Body of pancreas (tissue), 4 donors: ENCODE results near the gene AZIN2. TPM values are rescaled to one million over a fixed set of nuclear protein-coding genes. Genes with fewer than 3 reads are reported as not detected.

Source experiments
- ATAC-seq: fragments of 150-250 bp; one replicate; pipeline ENCODE4 v1.9.1; 2016
- DNase-seq, 4 donors: peaks; one replicate each; pipeline ENCODE4 v3.0.0-alpha.2; 2019
- H3K27ac ChIP-seq, 4 donors: fragments of 200-600 bp; sonication (generic); 1 replicate in 3 of 4; 2 replicates in 1 of 4; pipeline versions ENCODE4 v1.5.1 to v1.6.1; 2016 to 2019; ENCODE audit warnings: mild to moderate bottlenecking in 1 of 4, mixed read lengths in 1 of 4, moderate library complexity in 1 of 4
- H3K27me3 ChIP-seq, 2 donors: fragments of 200-600 bp; sonication (generic); one replicate each; pipeline ENCODE4 v1.6.0; 2016; ENCODE audit warnings: mild to moderate bottlenecking in 1 of 2
- H3K36me3 ChIP-seq, 2 donors: fragments of 200-600 bp; sonication (generic); replicated peaks in 1 of 2; 2 replicates each; pipeline ENCODE4 v1.5.1; 2016; ENCODE audit warnings: low read depth in 2 of 2; ENCODE audit not compliant: insufficient read depth in 1 of 2
- H3K4me1 ChIP-seq: fragments of 200-600 bp; sonication (generic); one replicate; pipeline ENCODE4 v1.6.0; 2016
- H3K4me3 ChIP-seq, 2 donors: fragments of 200-600 bp; sonication (generic); 1 replicate in 1 of 2; 2 replicates in 1 of 2; pipeline ENCODE4 v1.5.1; 2016 to 2019
- H3K9me3 ChIP-seq, 3 donors: fragments of 200-600 bp; sonication (generic); 1 replicate in 2 of 3; 2 replicates in 1 of 3; pipeline ENCODE4 v1.5.1; 2016
- POLR2A ChIP-seq, 3 donors: fragments of 450-650 bp; IDR thresholded peaks; one replicate each; pipeline ENCODE4 v1.6.1; 2016; ENCODE audit warnings: antibody characterized with exemption in 3 of 3, mild to moderate bottlenecking in 2 of 3
- WGBS, 2 donors: methylation state at CpG; one replicate each; pipeline ENCODE4 v1.1.5; 2017; 5-methylcytosine and 5-hydroxymethylcytosine counted together
- intact Hi-C: fragments of 100-400 bp; cut with DNase I; formaldehyde crosslinking; loops from one replicate; pipeline ENCODE4 v1.15.1; 2023
- total RNA-seq, 2 donors: library from RNA; depleted of rRNA; stranded (reverse); fragments of >200 nt; gene quantifications; one replicate each; pipeline ENCODE4 v1.1.0, GENCODE V29; 2016
- TF ChIP-seq, protein P1 (sequence below), 7 experiments: fragments of 450-650 bp in 4 of 7; fragments of 200-600 bp in 3 of 7; sonication (generic) in 3 of 7; IDR thresholded peaks; one replicate each; pipeline ENCODE4 v1.5.1; 2016 to 2019; ENCODE audit warnings: antibody characterized with exemption in 7 of 7

Gene AZIN2
- total RNA-seq, 2 donors from 2014 or later: 1.0 to 1.6 TPM

DNA sequence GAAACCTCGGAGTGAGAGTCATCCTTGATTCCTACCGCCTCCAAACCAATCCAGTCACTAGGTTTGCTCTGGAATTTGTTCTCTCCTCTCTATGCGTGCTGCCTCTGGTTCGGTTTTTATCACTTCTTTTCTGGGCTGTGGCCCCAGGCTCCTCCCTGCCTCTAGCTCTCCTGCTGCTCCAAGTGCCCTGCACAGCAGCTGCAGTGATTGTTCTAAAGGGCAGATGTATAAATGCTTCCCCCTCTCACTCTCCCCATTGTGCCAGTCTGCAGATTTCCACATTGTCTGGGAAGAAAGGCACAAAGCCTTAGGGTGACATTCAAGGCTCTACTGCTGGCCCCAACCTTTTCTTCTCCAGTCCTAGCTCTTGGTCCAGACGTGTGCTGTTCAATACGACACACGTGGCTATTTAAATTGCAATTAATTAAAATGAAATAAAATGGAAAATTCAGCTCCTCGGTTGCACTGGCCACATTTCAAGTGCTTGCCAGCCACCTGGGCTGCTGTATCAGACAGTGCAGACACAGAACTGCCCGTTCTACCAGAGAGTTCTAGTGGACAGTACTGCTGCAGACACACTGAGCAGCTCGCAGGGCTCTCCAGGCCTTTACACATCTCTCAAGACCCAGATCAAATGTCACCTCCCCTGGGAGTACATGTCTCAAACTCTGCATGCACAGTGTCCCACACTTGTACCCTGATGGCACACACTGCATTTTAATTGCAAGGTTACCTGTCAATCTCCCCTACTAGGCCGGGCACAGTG, 88.5 kb downstream of the AZIN2 start:
- H3K4me1 ChIP-seq: no peaks in the 10 kb centered on the region
- no peaks in the 10 kb centered on the region for H3K36me3 ChIP-seq
- no peaks in the 10 kb centered on the region for H3K27me3 ChIP-seq
- no peak for ATAC-seq
- H3K4me3 ChIP-seq: no peak overlapping the region
- no peak overlapping the region for H3K27ac ChIP-seq
- TF ChIP-seq, protein P1, sequence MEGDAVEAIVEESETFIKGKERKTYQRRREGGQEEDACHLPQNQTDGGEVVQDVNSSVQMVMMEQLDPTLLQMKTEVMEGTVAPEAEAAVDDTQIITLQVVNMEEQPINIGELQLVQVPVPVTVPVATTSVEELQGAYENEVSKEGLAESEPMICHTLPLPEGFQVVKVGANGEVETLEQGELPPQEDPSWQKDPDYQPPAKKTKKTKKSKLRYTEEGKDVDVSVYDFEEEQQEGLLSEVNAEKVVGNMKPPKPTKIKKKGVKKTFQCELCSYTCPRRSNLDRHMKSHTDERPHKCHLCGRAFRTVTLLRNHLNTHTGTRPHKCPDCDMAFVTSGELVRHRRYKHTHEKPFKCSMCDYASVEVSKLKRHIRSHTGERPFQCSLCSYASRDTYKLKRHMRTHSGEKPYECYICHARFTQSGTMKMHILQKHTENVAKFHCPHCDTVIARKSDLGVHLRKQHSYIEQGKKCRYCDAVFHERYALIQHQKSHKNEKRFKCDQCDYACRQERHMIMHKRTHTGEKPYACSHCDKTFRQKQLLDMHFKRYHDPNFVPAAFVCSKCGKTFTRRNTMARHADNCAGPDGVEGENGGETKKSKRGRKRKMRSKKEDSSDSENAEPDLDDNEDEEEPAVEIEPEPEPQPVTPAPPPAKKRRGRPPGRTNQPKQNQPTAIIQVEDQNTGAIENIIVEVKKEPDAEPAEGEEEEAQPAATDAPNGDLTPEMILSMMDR (IDR thresholded peaks at IDR 0.05): no peak
- TF ChIP-seq POLR2A (IDR thresholded peaks at IDR 0.05): no peak
- intact Hi-C loops: no loop called here
- 62 to 69% methylated on average over 11 of the region's 11 CpGs for WGBS, 2 donors
- H3K9me3 ChIP-seq: no peaks in the 10 kb centered on the region
- DNase-seq: no peak

Other genes with a start within 250 kb of the AZIN2 start
- not detected for gene FNDC5, start 210.2 kb upstream of the AZIN2 start, total RNA-seq
- gene HPCA, start 194.7 kb upstream of the AZIN2 start, total RNA-seq: not detected
- gene TMEM54, start 179.8 kb upstream of the AZIN2 start, total RNA-seq: 10 to 100 TPM; 40.2 to 41.2 TPM
- gene RNF19B, start 116.3 kb upstream of the AZIN2 start, total RNA-seq: 10 to 100 TPM in 1 of 2 donors, 1 to 10 TPM in 1; 7.5 to 19.8 TPM
- gene AK2, start 44.3 kb upstream of the AZIN2 start, total RNA-seq: 100 to 1,000 TPM in 1 of 2 donors, 10 to 100 TPM in 1; 76.8 to 533 TPM
- gene TRIM62, start 100.9 kb downstream of the AZIN2 start, total RNA-seq: 1 to 10 TPM; 4.7 to 7.3 TPM
- 10 to 100 TPM in 1 of 2 donors, 1 to 10 TPM in 1; 7.9 to 17.9 TPM for gene ZNF362, start 175.3 kb downstream of the AZIN2 start, total RNA-seq
- gene A3GALT2, start 239.9 kb downstream of the AZIN2 start, total RNA-seq: not detected